ENCODE data around the gene UBAP1L.
"Not testable (repeated sequence)": the region's sequence is repeated elsewhere in the genome, so short reads cannot be mapped to it uniquely, and the experiment has no call there.

Gene UBAP1L

GRCh38 chr15:65081758-65082157 is 33.2 kb downstream of the UBAP1L start:
- DNase-seq (ENCODE audit: insufficient read length, low spot score) (no peak), FAIRE-seq (no peak)
- TF ChIP-seq CTCF (IDR thresholded peaks at IDR 0.05; ENCODE audit: insufficient read depth, missing control alignments): no peak

GRCh38 chr15:65081270-65081669 is 33.7 kb downstream of the UBAP1L start:
- FAIRE-seq (no peak), DNase-seq (ENCODE audit: insufficient read length, low spot score) (no peak)
- TF ChIP-seq CTCF (IDR thresholded peaks at IDR 0.05; ENCODE audit: insufficient read depth, missing control alignments): no peak

- no peak for FAIRE-seq
- TF ChIP-seq CTCF (IDR thresholded peaks at IDR 0.05; ENCODE audit: insufficient read depth, missing control alignments): no peak
- no peak for DNase-seq (ENCODE audit: insufficient read length, low spot score)
Observed at GRCh38 chr15:65079580-65079979, 35.4 kb downstream of the UBAP1L start.

- DNase-seq (ENCODE audit: insufficient read length, low spot score) (no peak), FAIRE-seq (no peak)
- TF ChIP-seq CTCF (IDR thresholded peaks at IDR 0.05; ENCODE audit: insufficient read depth, missing control alignments): no peak
Observed at GRCh38 chr15:65077981-65078352, 37.0 kb downstream of the UBAP1L start.

GRCh38 chr15:65077291-65077980 is 37.6 kb downstream of the UBAP1L start:
- TF ChIP-seq CTCF (IDR thresholded peaks at IDR 0.05; ENCODE audit: insufficient read depth, missing control alignments): no peak
- DNase-seq (ENCODE audit: insufficient read length, low spot score): no peak
- no peak for FAIRE-seq

GRCh38 chr15:65076486-65077290 is 38.3 kb downstream of the UBAP1L start, which contains the start of gene KBTBD13:
Gene KBTBD13 (plus strand): TSS chr15:65076746. CDS start chr15:65076816, 70 bp downstream.
- DNase-seq (ENCODE audit: insufficient read length, low spot score) (no peak), FAIRE-seq (no peak)
- no peak for TF ChIP-seq CTCF (IDR thresholded peaks at IDR 0.05; ENCODE audit: insufficient read depth, missing control alignments)

- not testable (repeated sequence) for DNase-seq (ENCODE audit: insufficient read length, low spot score); FAIRE-seq
Observed at GRCh38 chr15:65075607-65076395, 39.2 kb downstream of the UBAP1L start.

GRCh38 chr15:65074946-65075345 is 40.1 kb downstream of the UBAP1L start:
- not testable (repeated sequence) for FAIRE-seq; DNase-seq (ENCODE audit: insufficient read length, low spot score)

Data from D721Med (cell line).